Thymus (tissue), 11 donors: ENCODE measurements around the gene MEIS1. TPM values are rescaled to one million over a fixed set of nuclear protein-coding genes. Genes with fewer than 3 reads are reported as not detected.

Experiments
- DNase-seq, 9 donors: peaks; one replicate each; pipeline ENCODE4 v3.0.0-alpha.2; 2013; ENCODE audit warnings: low spot score in 9 of 9, low read depth in 6 of 9, missing footprints in 1 of 9
- H3K27ac ChIP-seq, 2 donors: one replicate each; pipeline ENCODE4 v1.5.1; 2013; ENCODE audit warnings: control low read depth in 1 of 2, low read depth in 1 of 2, low read length in 1 of 2, mild to moderate bottlenecking in 1 of 2, moderate library complexity in 1 of 2
- H3K27me3 ChIP-seq, 2 donors: one replicate each; pipeline ENCODE4 v1.5.1; 2013; ENCODE audit warnings: low read length in 1 of 2; ENCODE audit not compliant: control insufficient read depth in 2 of 2, insufficient read depth in 1 of 2
- H3K36me3 ChIP-seq, 2 donors: one replicate each; pipeline ENCODE4 v1.5.1; 2013; ENCODE audit warnings: low read length in 1 of 2, mild to moderate bottlenecking in 1 of 2, moderate library complexity in 1 of 2; ENCODE audit not compliant: control insufficient read depth in 2 of 2, insufficient read depth in 2 of 2
- H3K4me1 ChIP-seq, 2 donors: one replicate each; pipeline ENCODE4 v1.5.1; 2013; ENCODE audit warnings: low read length in 2 of 2; ENCODE audit not compliant: control insufficient read depth in 2 of 2, insufficient read depth in 2 of 2
- H3K4me3 ChIP-seq, 2 donors: one replicate each; pipeline ENCODE4 v1.5.1; 2013; ENCODE audit warnings: low read length in 2 of 2, control low read depth in 1 of 2, mild to moderate bottlenecking in 1 of 2
- H3K9me3 ChIP-seq, 2 donors: one replicate each; pipeline ENCODE4 v1.5.1; 2013; ENCODE audit warnings: low read length in 1 of 2, mild to moderate bottlenecking in 1 of 2; ENCODE audit not compliant: control insufficient read depth in 2 of 2, insufficient read depth in 1 of 2
- WGBS: extraction: QIAGEN DNeasy Blood & Tissue Kit; methylation state at CpG from one replicate; pipeline ENCODE4 v1.1.7; 2013; 5-methylcytosine and 5-hydroxymethylcytosine counted together
- polyA plus RNA-seq: library from polyadenylated mRNA; stranded (reverse); fragments of 200-250 nt; gene quantifications from one replicate; pipeline ENCODE4 v1.2.3, GENCODE V29; 2013
- total RNA-seq: library from RNA; stranded (reverse); fragments of 120-200 nt; gene quantifications from one replicate; pipeline ENCODE4 v1.2.4, GENCODE V29; 2013
- donor health status: healthy.

Gene MEIS1
- total and polyA plus RNA-seq, 2 donors: 9.8 to 15.5 TPM

DNA sequence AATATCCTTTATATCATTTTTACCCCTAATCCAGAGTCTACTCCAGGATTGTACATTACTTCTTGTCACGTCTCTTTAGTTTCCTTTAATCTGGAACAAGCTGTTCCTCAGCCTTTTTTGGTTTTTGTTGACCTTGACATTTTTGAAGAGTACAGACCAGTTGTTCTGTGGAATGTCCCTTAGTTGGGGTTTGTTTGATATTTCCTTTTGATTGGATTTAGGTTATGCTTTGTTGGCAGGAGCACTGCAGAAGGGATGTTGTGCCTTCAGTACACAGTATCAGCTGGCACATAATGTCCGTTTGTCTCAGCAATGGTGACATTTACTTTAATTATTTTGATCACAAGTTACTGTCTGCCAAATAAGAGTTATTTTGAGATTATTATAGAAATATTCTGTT lies 160.6 kb downstream of the MEIS1 start:
- DNase-seq: no peak
- H3K9me3 ChIP-seq: no peaks in the 10 kb centered on the region
- H3K4me1 ChIP-seq: no peaks in the 10 kb centered on the region
- no peaks in the 10 kb centered on the region for H3K27me3 ChIP-seq
- WGBS: 89% methylated on average over 2 of the region's 2 CpGs
- no peak overlapping the region for H3K4me3 ChIP-seq
- H3K36me3 ChIP-seq: no peaks in the 10 kb centered on the region
- H3K27ac ChIP-seq: no peak overlapping the region

- Histone ChIP-seq H3K4me3 (no peak overlapping the region), H3K36me3 (no peaks in the 10 kb centered on the region), H3K27me3 (no peaks in the 10 kb centered on the region), H3K4me1 (no peaks in the 10 kb centered on the region), H3K9me3 (no peaks in the 10 kb centered on the region), H3K27ac (no peak overlapping the region)
- DNase-seq: no peak
- WGBS: 94% methylated on average over 2 of the region's 2 CpGs
These were observed 161.3 kb downstream of the MEIS1 start for GRCh38 chr2:66596256-66596655.

DNA sequence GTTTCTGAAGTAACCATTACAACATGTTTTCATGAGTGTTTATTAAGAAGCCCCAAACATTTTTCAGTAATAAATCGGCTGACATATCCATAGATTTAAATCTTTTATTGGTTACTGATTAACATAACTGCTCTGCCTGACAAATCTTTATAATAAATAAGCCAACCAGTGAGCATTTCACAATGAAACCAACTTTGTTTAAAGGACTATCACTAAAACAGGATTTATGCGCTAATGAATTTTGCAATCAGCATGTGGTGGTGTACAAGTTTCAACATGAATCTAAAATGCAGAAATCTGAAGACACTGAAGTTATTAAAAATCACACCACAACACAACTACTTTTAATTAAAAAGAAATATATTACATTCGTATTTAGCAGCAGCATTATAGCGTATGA lies 166.7 kb downstream of the MEIS1 start:
- DNase-seq: no peak
- no peaks in the 10 kb centered on the region for H3K9me3 ChIP-seq
- no peak overlapping the region for H3K27ac ChIP-seq
- H3K4me3 ChIP-seq: no peak overlapping the region
- 62% methylated on average over 4 of the region's 4 CpGs for WGBS
- no peaks in the 10 kb centered on the region for H3K27me3 ChIP-seq
- H3K4me1 ChIP-seq: no peaks in the 10 kb centered on the region
- no peaks in the 10 kb centered on the region for H3K36me3 ChIP-seq

- H3K36me3 ChIP-seq: no peaks in the 10 kb centered on the region
- no peak overlapping the region for H3K4me3 ChIP-seq
- H3K27me3 ChIP-seq: no peaks in the 10 kb centered on the region
- no peak for DNase-seq
- H3K27ac ChIP-seq: no peak overlapping the region
- H3K9me3 ChIP-seq: no peaks in the 10 kb centered on the region
- no peaks in the 10 kb centered on the region for H3K4me1 ChIP-seq
These were observed 167.4 kb downstream of the MEIS1 start for GRCh38 chr2:66602341-66602740.

DNA sequence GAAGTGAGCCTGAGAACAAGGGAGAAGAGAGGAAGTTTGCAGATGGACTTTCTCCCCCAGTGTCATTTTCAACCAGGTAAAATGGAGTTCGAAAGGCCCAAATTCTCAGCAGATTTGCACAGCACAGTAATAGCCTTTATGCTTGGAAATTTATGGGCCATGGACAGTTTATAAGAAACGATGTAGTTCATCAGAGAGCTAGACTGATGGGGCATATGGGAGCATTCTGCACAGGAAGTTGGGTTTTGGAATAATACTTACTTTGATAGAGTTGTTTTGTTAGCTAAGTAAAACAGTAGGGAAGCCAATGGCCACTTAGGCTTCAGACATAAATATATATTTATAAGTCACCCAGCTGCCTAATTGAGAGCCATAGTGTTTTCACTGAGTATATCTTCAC lies 169.4 kb downstream of the MEIS1 start:
- Histone ChIP-seq H3K4me1 (no peaks in the 10 kb centered on the region), H3K27me3 (no peaks in the 10 kb centered on the region), H3K27ac (no peak overlapping the region), H3K9me3 (no peaks in the 10 kb centered on the region), H3K36me3 (no peaks in the 10 kb centered on the region), H3K4me3 (no peak overlapping the region)
- WGBS: 80% methylated on average over 2 of the region's 2 CpGs
- DNase-seq: no peak

- WGBS: 96% methylated on average over 7 of the region's 7 CpGs
- no peak overlapping the region for H3K4me3 ChIP-seq
- no peaks in the 10 kb centered on the region for H3K9me3 ChIP-seq
These were observed 170.1 kb downstream of the MEIS1 start for GRCh38 chr2:66604976-66605375.

DNA sequence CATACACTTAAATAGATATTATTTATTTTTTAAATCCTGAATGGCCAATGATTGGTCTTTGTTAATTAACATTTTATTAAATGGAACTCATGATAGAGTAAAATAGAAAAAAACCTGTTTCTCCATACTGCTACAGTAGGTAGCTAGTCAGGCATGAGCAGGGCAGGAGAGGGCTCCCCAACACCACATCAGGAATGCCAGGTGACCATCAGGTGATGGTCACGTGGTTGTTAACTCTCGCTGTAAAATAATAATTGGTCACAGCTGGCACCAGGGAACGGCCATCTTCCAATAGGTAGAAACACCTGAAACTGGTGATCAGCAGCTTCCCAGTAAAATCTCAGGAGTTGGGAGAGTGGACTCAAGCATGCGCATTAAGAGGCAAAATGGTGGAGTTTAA lies 172.2 kb downstream of the MEIS1 start:
- no peaks in the 10 kb centered on the region for H3K9me3 ChIP-seq
- WGBS: 98% methylated on average over 4 of the region's 4 CpGs
- no peak for DNase-seq
- no peaks in the 10 kb centered on the region for H3K27me3 ChIP-seq
- H3K4me1 ChIP-seq: no peaks in the 10 kb centered on the region
- no peaks in the 10 kb centered on the region for H3K36me3 ChIP-seq
- no peak overlapping the region for H3K27ac ChIP-seq
- H3K4me3 ChIP-seq: no peak overlapping the region

More at GRCh38 chr2:66604976-66605375, 170.1 kb downstream of the MEIS1 start:
- Histone ChIP-seq H3K36me3 (no peaks in the 10 kb centered on the region), H3K27me3 (no peaks in the 10 kb centered on the region), H3K27ac (no peak overlapping the region), H3K4me1 (no peaks in the 10 kb centered on the region)
- DNase-seq: no peak
